Parathyroid adenoma (tissue), 2 donors: ENCODE results near the gene RBM44.

Source experiments
- H2AFZ ChIP-seq: fragments of 300-600 bp; sonication (generic); one replicate; pipeline ENCODE4 v1.7.0; 2017; ENCODE audit warnings: antibody characterized with exemption, mild to moderate bottlenecking
- H3K27ac ChIP-seq: fragments of 300-600 bp; sonication (generic); one replicate; pipeline ENCODE4 v1.7.0; 2017
- H3K27me3 ChIP-seq: fragments of 300-600 bp; sonication (generic); one replicate; pipeline ENCODE4 v1.7.0; 2017; ENCODE audit warnings: low read length; ENCODE audit not compliant: control insufficient read depth, insufficient read depth
- H3K36me3 ChIP-seq: fragments of 300-600 bp; sonication (generic); one replicate; pipeline ENCODE4 v1.7.0; 2017; ENCODE audit warnings: low read length; ENCODE audit not compliant: control insufficient read depth, insufficient read depth
- H3K4me1 ChIP-seq: fragments of 300-600 bp; sonication (generic); one replicate; pipeline ENCODE4 v1.7.0; 2017; ENCODE audit warnings: control low read depth
- H3K4me2 ChIP-seq: fragments of 300-600 bp; sonication (generic); one replicate; pipeline ENCODE4 v1.7.0; 2017; ENCODE audit warnings: low read length
- H3K4me3 ChIP-seq: fragments of 300-600 bp; sonication (generic); one replicate; pipeline ENCODE4 v1.7.0; 2017; ENCODE audit warnings: low read depth, low read length
- H3K79me2 ChIP-seq: fragments of 300-600 bp; sonication (generic); one replicate; pipeline ENCODE4 v1.7.0; 2017; ENCODE audit warnings: control low read depth
- H3K9ac ChIP-seq: fragments of 300-600 bp; sonication (generic); one replicate; pipeline ENCODE4 v1.7.0; 2017; ENCODE audit warnings: mild to moderate bottlenecking
- H3K9me3 ChIP-seq: fragments of 300-600 bp; sonication (generic); one replicate; pipeline ENCODE4 v1.7.0; 2017; ENCODE audit warnings: low read length; ENCODE audit not compliant: control insufficient read depth
- CTCF ChIP-seq: fragments of 300-600 bp; sonication (generic); IDR thresholded peaks from one replicate; pipeline ENCODE4 v1.7.0; 2017; ENCODE audit warnings: antibody characterized with exemption, mild to moderate bottlenecking
- donor health status: primary hyperparathyroidism.

The RBM44 gene

GRCh38 chr2:237877576-237878307, 79.2 kb downstream of the RBM44 start:
- Histone ChIP-seq H3K9ac (no peak overlapping the region), H3K27ac (no peak overlapping the region), H3K27me3 (no peaks in the 10 kb centered on the region), H3K9me3 (no peaks in the 10 kb centered on the region), H3K4me2 (no peak overlapping the region), H3K4me1 (no peaks in the 10 kb centered on the region), H3K79me2 (no peaks in the 10 kb centered on the region), H3K36me3 (no peaks in the 10 kb centered on the region), H2AFZ (no peak overlapping the region), H3K4me3 (no peak overlapping the region)
- no peak for TF ChIP-seq CTCF

GRCh38 chr2:237878321-237879057, 79.9 kb downstream of the RBM44 start:
- H3K9ac ChIP-seq, result no peak overlapping the region

GRCh38 chr2:237879058-237879430, 80.5 kb downstream of the RBM44 start:
- H3K27ac ChIP-seq, result no peak overlapping the region
- no peak overlapping the region for H2AFZ ChIP-seq
- H3K9me3 ChIP-seq, result no peaks in the 10 kb centered on the region
- H3K4me2 ChIP-seq, result no peak overlapping the region
- no peaks in the 10 kb centered on the region for H3K36me3 ChIP-seq
- H3K4me3 ChIP-seq, result no peak overlapping the region
- H3K79me2 ChIP-seq, result no peaks in the 10 kb centered on the region
- H3K27me3 ChIP-seq, result no peaks in the 10 kb centered on the region
- no peaks in the 10 kb centered on the region for H3K4me1 ChIP-seq
- no peak for TF ChIP-seq CTCF
- H3K9ac ChIP-seq, result no peak overlapping the region

More at GRCh38 chr2:237878321-237879057, 79.9 kb downstream of the RBM44 start:
- no peak for TF ChIP-seq CTCF
- Histone ChIP-seq H3K27ac (no peak overlapping the region), H3K9me3 (no peaks in the 10 kb centered on the region), H3K36me3 (no peaks in the 10 kb centered on the region), H2AFZ (no peak overlapping the region), H3K4me3 (no peak overlapping the region), H3K79me2 (no peaks in the 10 kb centered on the region), H3K4me2 (no peak overlapping the region), H3K4me1 (no peaks in the 10 kb centered on the region), H3K27me3 (no peaks in the 10 kb centered on the region)

- H2AFZ ChIP-seq, result no peak overlapping the region
- no peak overlapping the region for H3K4me3 ChIP-seq
- no peak overlapping the region for H3K4me2 ChIP-seq
- no peaks in the 10 kb centered on the region for H3K36me3 ChIP-seq
- no peak overlapping the region for H3K27ac ChIP-seq
- H3K4me1 ChIP-seq, result no peaks in the 10 kb centered on the region
- no peaks in the 10 kb centered on the region for H3K9me3 ChIP-seq
- H3K79me2 ChIP-seq, result no peaks in the 10 kb centered on the region
- no peak for TF ChIP-seq CTCF
- H3K27me3 ChIP-seq, result no peaks in the 10 kb centered on the region
- no peak overlapping the region for H3K9ac ChIP-seq
Measured at GRCh38 chr2:237879991-237880560, 81.5 kb downstream of the RBM44 start.
